OCI-LY1 (cell line): Measurements from ENCODE around the gene ZNF653.

Source experiments
- H2AFZ ChIP-seq: fragments of 200-600 bp; sonication (generic), shearing (Covaris generic); 2 replicates; pipeline ENCODE4 v1.6.0; 2014; ENCODE audit warnings: antibody characterized with exemption, mild to moderate bottlenecking, low read length
- H3F3A ChIP-seq: fragments of 200-600 bp; sonication (generic), shearing (Covaris generic); 2 replicates; pipeline ENCODE4 v1.6.0; 2014; ENCODE audit warnings: mild to moderate bottlenecking, antibody characterized with exemption, low read length, moderate library complexity; ENCODE audit not compliant: insufficient read depth
- H3K27ac ChIP-seq: fragments of 200-600 bp; sonication (generic); 2 replicates; pipeline ENCODE4 v1.5.1; 2014; ENCODE audit warnings: low read length, mixed run types, mild to moderate bottlenecking, low read depth; ENCODE audit not compliant: poor library complexity, severe bottlenecking
- H3K27me3 ChIP-seq: fragments of 200-600 bp; sonication (generic); 2 replicates; pipeline ENCODE4 v1.6.0; 2014; ENCODE audit warnings: antibody characterized with exemption, mild to moderate bottlenecking, low read length, moderate library complexity; ENCODE audit not compliant: insufficient read depth
- H3K36me3 ChIP-seq: fragments of 200-600 bp; sonication (generic); 2 replicates; pipeline ENCODE4 v1.6.1; 2014; ENCODE audit warnings: mild to moderate bottlenecking, antibody characterized with exemption, low read length, moderate library complexity, mixed read lengths; ENCODE audit not compliant: insufficient read depth
- H3K4me1 ChIP-seq: fragments of 200-600 bp; sonication (generic); 2 replicates; pipeline ENCODE4 v1.5.1; 2014; ENCODE audit warnings: mild to moderate bottlenecking, low read length, moderate library complexity; ENCODE audit not compliant: insufficient read depth, severe bottlenecking
- H3K4me2 ChIP-seq: fragments of 200-600 bp; sonication (generic), shearing (Covaris generic); 2 replicates; pipeline ENCODE4 v1.6.1; 2014; ENCODE audit warnings: low read length
- H3K4me3 ChIP-seq: fragments of 200-600 bp; sonication (generic); 2 replicates; pipeline ENCODE4 v1.5.1; 2014; ENCODE audit warnings: low read length, low read depth, mild to moderate bottlenecking, mixed read lengths; ENCODE audit not compliant: poor library complexity, severe bottlenecking
- H3K79me2 ChIP-seq: fragments of 200-600 bp; shearing (Covaris generic); 2 replicates; pipeline ENCODE4 v1.6.1; 2016; ENCODE audit warnings: mixed run types, low read length, mixed read lengths; ENCODE audit not compliant: insufficient read depth
- H3K9ac ChIP-seq: fragments of 200-600 bp; sonication (generic), shearing (Covaris generic); 2 replicates; pipeline ENCODE4 v1.6.1; 2014; ENCODE audit warnings: mild to moderate bottlenecking, low read length, mixed read lengths
- H3K9me2 ChIP-seq: fragments of 200-600 bp; sonication (generic), shearing (Covaris generic); 2 replicates; pipeline ENCODE4 v1.6.1; 2014; ENCODE audit warnings: low read depth, mild to moderate bottlenecking, low read length, mixed read lengths
- H3K9me3 ChIP-seq: fragments of 200-600 bp; shearing (Covaris generic); 2 replicates; pipeline ENCODE4 v1.6.1; 2014; ENCODE audit warnings: low read length, mixed read lengths
- H4K20me1 ChIP-seq: fragments of 200-600 bp; sonication (generic), shearing (Covaris generic); 2 replicates; pipeline ENCODE4 v1.6.0; 2016; ENCODE audit warnings: mild to moderate bottlenecking, low read length; ENCODE audit not compliant: insufficient read depth
- CTCF ChIP-seq: fragments of 200-600 bp; sonication (generic), shearing (Covaris generic); IDR thresholded peaks from 2 replicates; pipeline ENCODE4 v1.5.1; 2017; ENCODE audit warnings: mild to moderate bottlenecking, antibody characterized with exemption, low read length, moderate library complexity, mixed read lengths
- EZH2 ChIP-seq: fragments of 200-600 bp; sonication (generic), shearing (Covaris generic); IDR thresholded peaks from 2 replicates; pipeline ENCODE4 v1.8.0; 2017; ENCODE audit warnings: borderline replicate concordance, mixed run types, mild to moderate bottlenecking, antibody characterized with exemption, low read length, moderate library complexity, mixed read lengths

ZNF653 gene

GRCh38 chr19:11505504-11506100 lies at the start of gene ZNF653:
Gene ZNF653 (minus strand): TSS chr19:11505839. CDS start chr19:11505786, 53 bp downstream.
- Histone ChIP-seq H3F3A (no peaks in the 10 kb centered on the region), H3K9me3 (no peaks in the 10 kb centered on the region), H3K4me2 (peak within 1 kb of the TSS; percentile 88), H3K4me3 (peak within 1 kb of the TSS; percentile 84), H3K36me3 (no peaks in the 10 kb centered on the region), H2AFZ (no peak within 1 kb of the TSS), H3K27me3 (no peaks in the 10 kb centered on the region), H3K27ac (peak within 1 kb of the TSS; percentile 88), H3K79me2 (no peaks in the 10 kb centered on the region), H3K9me2 (no peaks in the 10 kb centered on the region), H3K4me1 (peaks cover 28% of the 10 kb centered on the region), H3K9ac (peak within 1 kb of the TSS; percentile 99), H4K20me1 (no peaks in the 10 kb centered on the region)
- TF ChIP-seq CTCF, result no peak
- no peak for TF ChIP-seq EZH2

DNA sequence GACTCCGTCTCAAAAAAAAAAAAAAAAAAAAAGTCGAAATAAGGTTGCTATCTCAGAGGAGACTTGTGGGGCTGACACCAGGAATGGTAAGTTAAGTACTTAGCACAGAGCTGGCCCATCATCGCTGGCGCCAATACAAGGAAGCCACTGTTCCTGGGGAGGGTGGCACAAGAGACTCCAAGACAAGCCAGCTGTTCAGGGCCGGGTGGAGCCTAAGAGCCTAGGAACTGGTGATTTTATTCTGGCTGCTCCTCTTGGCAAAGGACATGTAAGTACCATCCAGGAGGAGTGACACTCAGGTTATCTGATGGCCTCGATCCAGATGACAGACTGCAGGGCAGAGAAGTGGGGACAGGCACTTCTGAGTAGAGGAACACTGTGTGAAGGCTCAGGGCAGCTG lies 49.6 kb upstream of the ZNF653 start:
- no peak overlapping the region for H3K9ac ChIP-seq
- H4K20me1 ChIP-seq, result no peaks in the 10 kb centered on the region
- no peaks in the 10 kb centered on the region for H3K27me3 ChIP-seq
- peaks cover 30% of the 10 kb centered on the region for H3K4me1 ChIP-seq
- H3K4me3 ChIP-seq, result no peak overlapping the region
- H3K9me3 ChIP-seq, result no peaks in the 10 kb centered on the region
- peaks cover 16% of the 10 kb centered on the region for H3K79me2 ChIP-seq
- no peak for TF ChIP-seq CTCF
- no peak for TF ChIP-seq EZH2
- no peaks in the 10 kb centered on the region for H3F3A ChIP-seq
- no peak overlapping the region for H2AFZ ChIP-seq
- no peaks in the 10 kb centered on the region for H3K9me2 ChIP-seq
- H3K36me3 ChIP-seq, result peaks cover 30% of the 10 kb centered on the region
- no peak overlapping the region for H3K4me2 ChIP-seq
- no peak overlapping the region for H3K27ac ChIP-seq

DNA sequence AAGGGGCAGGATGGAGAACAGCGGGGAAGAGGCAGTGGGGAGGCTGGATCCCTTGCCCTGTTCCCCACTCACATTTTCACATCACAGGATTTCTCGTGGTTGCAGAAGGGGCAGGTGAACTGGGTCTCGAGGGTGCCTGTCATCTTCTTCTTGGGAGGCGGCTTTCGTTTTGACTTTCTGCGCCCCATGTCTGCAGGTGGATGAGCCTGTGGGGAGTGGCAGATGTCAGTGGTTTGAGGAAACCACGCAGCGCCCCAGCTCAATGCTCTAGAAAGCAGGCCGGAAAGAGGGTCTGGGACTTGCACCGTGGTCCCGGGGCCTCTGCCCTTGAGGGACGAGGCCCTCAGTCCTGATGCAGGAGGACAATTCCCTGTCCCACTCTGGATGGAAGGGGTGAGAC lies 48.5 kb upstream of the ZNF653 start:
- Histone ChIP-seq H3K4me3 (no peak overlapping the region), H2AFZ (no peak overlapping the region), H3K4me1 (peaks cover 25% of the 10 kb centered on the region), H3K79me2 (peaks cover 16% of the 10 kb centered on the region), H3K9ac (no peak overlapping the region), H3K36me3 (peaks cover 30% of the 10 kb centered on the region), H3K27me3 (no peaks in the 10 kb centered on the region), H4K20me1 (no peaks in the 10 kb centered on the region), H3K9me2 (no peaks in the 10 kb centered on the region), H3K27ac (no peak overlapping the region), H3K9me3 (no peaks in the 10 kb centered on the region), H3F3A (no peaks in the 10 kb centered on the region), H3K4me2 (no peak overlapping the region)
- TF ChIP-seq EZH2 (no peak), CTCF (no peak)
